ENCODE measurements around the gene POLR2B.

GRCh38 chr4:57064120-57064519 lies 85.4 kb downstream of the POLR2B start:
- no peak for TF ChIP-seq ZNF274 (IDR thresholded peaks at IDR 0.05; ENCODE audit: low read depth, low read length)
- no peak for TF ChIP-seq YY1 (IDR thresholded peaks at IDR 0.05; ENCODE audit: insufficient read depth, insufficient read length)
